ENCODE results near the gene AMIGO2.

The AMIGO2 gene

GRCh38 chr12:47097276-47097896 is 17.6 kb upstream of the AMIGO2 start:
- no peak for DNase-seq (ENCODE audit: low spot score)

GRCh38 chr12:47095446-47096236 is 15.9 kb upstream of the AMIGO2 start:
- no peak for DNase-seq (ENCODE audit: low spot score)

- DNase-seq (ENCODE audit: low spot score) = no peak
Measured at GRCh38 chr12:47094804-47095203, 15.0 kb upstream of the AMIGO2 start.

GRCh38 chr12:47091009-47091408 is 11.2 kb upstream of the AMIGO2 start:
- DNase-seq (ENCODE audit: low spot score) = no peak

- DNase-seq (ENCODE audit: low spot score) = no peak
Measured at GRCh38 chr12:47088021-47088944, 8.5 kb upstream of the AMIGO2 start.

- no peak for DNase-seq (ENCODE audit: low spot score)
Measured at GRCh38 chr12:47087088-47087688, 7.4 kb upstream of the AMIGO2 start.

GRCh38 chr12:47085815-47086252 is 6.1 kb upstream of the AMIGO2 start:
- DNase-seq (ENCODE audit: low spot score) = no peak

GRCh38 chr12:47084172-47084571 is 4.4 kb upstream of the AMIGO2 start:
- DNase-seq (ENCODE audit: low spot score) = no peak

- no peak for DNase-seq (ENCODE audit: low spot score)
Measured at GRCh38 chr12:47082796-47083621, 3.2 kb upstream of the AMIGO2 start.

GRCh38 chr12:47082283-47082682 is 2.5 kb upstream of the AMIGO2 start:
- no peak for DNase-seq (ENCODE audit: low spot score)

GRCh38 chr12:47080725-47081502 is 1.2 kb upstream of the AMIGO2 start:
- DNase-seq (ENCODE audit: low spot score) = no peak

- DNase-seq (ENCODE audit: low spot score) = no peak
Measured at GRCh38 chr12:47079981-47080724, 394 bp upstream of the AMIGO2 start.

- no peak for DNase-seq (ENCODE audit: low spot score)
Measured at GRCh38 chr12:47078733-47079467, 859 bp downstream of the AMIGO2 start.

- no peak for DNase-seq (ENCODE audit: low spot score)
Measured at GRCh38 chr12:47078086-47078395, 1.7 kb downstream of the AMIGO2 start.

- DNase-seq (ENCODE audit: low spot score) = no peak
Measured at GRCh38 chr12:47077206-47078085, 2.3 kb downstream of the AMIGO2 start.

- DNase-seq (ENCODE audit: low spot score) = no peak
Measured at GRCh38 chr12:47075192-47076084, 4.3 kb downstream of the AMIGO2 start.

GRCh38 chr12:47074757-47075156 is 5.0 kb downstream of the AMIGO2 start:
- DNase-seq (ENCODE audit: low spot score) = no peak
